Measurements from ENCODE around the gene TRIM59. TPM values are rescaled to one million over a fixed set of nuclear protein-coding genes. Genes with fewer than 3 reads are reported as not detected.
A peak's percentile ranks its signal among the peaks of the same experiment; 100 is the strongest.

Gene TRIM59
- polyA plus RNA-seq, 1 of the 3 experiments (the other 2 are of a cell fraction), result 4.1 TPM

GRCh38 chr3:160478338-160478737, 28.8 kb upstream of the TRIM59 start:
- no peak for TF ChIP-seq TCF12 (IDR thresholded peaks at IDR 0.05)
- TF ChIP-seq IRF3 (IDR thresholded peaks at IDR 0.05; ENCODE audit: low read depth, low read length), result no peak
- no peak for TF ChIP-seq MEF2A (IDR thresholded peaks at IDR 0.05; ENCODE audit: borderline replicate concordance, low read depth)
- TF ChIP-seq TAF1 (IDR thresholded peaks at IDR 0.05; ENCODE audit: borderline replicate concordance, low read depth, low read length), result no peak
- Histone ChIP-seq H4K20me1 (ENCODE audit: insufficient read depth) (no peaks in the 10 kb centered on the region), H3K36me3 (replicated peaks in 1 of 2; ENCODE audit: control insufficient read depth in 1 of 2, insufficient read depth in 2 of 2, low read length in 1 of 2) (no peaks in the 10 kb centered on the region), H3K79me2 (ENCODE audit: insufficient read depth) (no peaks in the 10 kb centered on the region), H3K9me2 (no peaks in the 10 kb centered on the region), H2AFZ (ENCODE audit: low read depth) (no peak overlapping the region), H3K9ac (0 out of 2 replicates have a peak overlapping the region, but pooled peaks have one; percentile 16), H3F3A (replicated peaks; ENCODE audit: insufficient read depth) (peaks cover 40% of the 10 kb centered on the region), H3K4me2 (peak overlapping the region; percentile 28; the same call in 1 of the 2 replicates), H3K4me3 (ENCODE audit: low read depth in 2 of 2, low read length in 1 of 2) (no peak overlapping the region), H3K4me1 (ENCODE audit: control insufficient read depth in 1 of 2, insufficient read depth in 2 of 2, low read depth in 1 of 2, low read length in 1 of 2) (peaks cover 19 to 23% of the 10 kb centered on the region in 2 experiments), H3K9me3 (no peaks in the 10 kb centered on the region), H3K27me3 (ENCODE audit: insufficient read depth) (no peaks in the 10 kb centered on the region), H3K27ac (ENCODE audit: low read depth in 2 of 2, low read length in 1 of 2) (peak overlapping the region; percentile 55 to 72; a peak in 3 of 4 replicates)
- ChIA-PET CTCF (interaction anchor here (1.4 kb wide), 1 partner anchor 9 kb away, joined by 7 read pairs; no protein-coding TSS in a partner anchor), POLR2A (no interaction called here)
- DNase-seq, result no peak
- WGBS (ENCODE audit: low lambda C conversion rate), result 69% methylated on average over 5 of the region's 5 CpGs

- no peaks in the 10 kb centered on the region for H3K9me3 ChIP-seq
- ChIA-PET POLR2A (no interaction called here), CTCF (interaction anchor here (1.4 kb wide), 1 partner anchor 9 kb away, joined by 7 read pairs; no protein-coding TSS in a partner anchor)
- peaks cover 46% of the 10 kb centered on the region for H3F3A ChIP-seq (replicated peaks; ENCODE audit: insufficient read depth)
- 0 out of 2 replicates have a peak overlapping the region, but pooled peaks have one; percentile 16 for H3K9ac ChIP-seq
- WGBS (ENCODE audit: low lambda C conversion rate), result 34% methylated on average over 4 of the region's 5 CpGs
- H3K4me3 ChIP-seq (ENCODE audit: low read depth in 2 of 2, low read length in 1 of 2), result no peak overlapping the region
- H3K79me2 ChIP-seq (ENCODE audit: insufficient read depth), result no peaks in the 10 kb centered on the region
- no peaks in the 10 kb centered on the region for H3K27me3 ChIP-seq (ENCODE audit: insufficient read depth)
- peaks cover 22 to 23% of the 10 kb centered on the region in 2 experiments for H3K4me1 ChIP-seq (ENCODE audit: control insufficient read depth in 1 of 2, insufficient read depth in 2 of 2, low read depth in 1 of 2, low read length in 1 of 2)
- DNase-seq, result no peak
- no peak overlapping the region for H2AFZ ChIP-seq (ENCODE audit: low read depth)
- no peaks in the 10 kb centered on the region for H4K20me1 ChIP-seq (ENCODE audit: insufficient read depth)
- no peaks in the 10 kb centered on the region for H3K9me2 ChIP-seq
- H3K27ac ChIP-seq (ENCODE audit: low read depth in 2 of 2, low read length in 1 of 2), result peak overlapping the region; percentile 55 to 72; a peak in 3 of 4 replicates
- H3K4me2 ChIP-seq, result peak overlapping the region; percentile 28; the same call in 1 of the 2 replicates
- H3K36me3 ChIP-seq (replicated peaks in 1 of 2; ENCODE audit: control insufficient read depth in 1 of 2, insufficient read depth in 2 of 2, low read length in 1 of 2), result no peaks in the 10 kb centered on the region
- TF ChIP-seq GABPA (IDR thresholded peaks at IDR 0.05; ENCODE audit: low read depth), result no peak
- peak; percentile 31; the same call in 1 of the 2 replicates for TF ChIP-seq RXRA (IDR thresholded peaks at IDR 0.05; ENCODE audit: borderline replicate concordance, low read depth)
- TF ChIP-seq TAF1 (IDR thresholded peaks at IDR 0.05; ENCODE audit: borderline replicate concordance, low read depth, low read length), result peak; percentile 30; the same call in 1 of the 2 replicates
- no peak for TF ChIP-seq FOXM1 (IDR thresholded peaks at IDR 0.05; ENCODE audit: low read depth)
- no peak for TF ChIP-seq IRF3 (IDR thresholded peaks at IDR 0.05; ENCODE audit: low read depth, low read length)
- TF ChIP-seq SIN3A (IDR thresholded peaks at IDR 0.05; ENCODE audit: borderline replicate concordance, low read depth, low read length), result no peak
- TF ChIP-seq JUND (IDR thresholded peaks at IDR 0.05), result peak; percentile 31; the same call in 1 of the 2 replicates
- peak; percentile 73; the same call in 1 of the 2 replicates for TF ChIP-seq USF1 (IDR thresholded peaks at IDR 0.05; ENCODE audit: borderline replicate concordance, low read depth)
- no peak for TF ChIP-seq GATA2 (CRISPR knock-in tag; IDR thresholded peaks at IDR 0.05)
- no peak for TF ChIP-seq CTCF (IDR thresholded peaks at IDR 0.05)
- no peak for TF ChIP-seq FOXJ3 (CRISPR knock-in tag; IDR thresholded peaks at IDR 0.05)
- no peak for TF ChIP-seq MXI1 (IDR thresholded peaks at IDR 0.05; ENCODE audit: low read depth, low read length)
- no peak for TF ChIP-seq ELF1 (IDR thresholded peaks at IDR 0.05)
- no peak for TF ChIP-seq RFX5 (IDR thresholded peaks at IDR 0.05; ENCODE audit: low read length)
- no peak for TF ChIP-seq USF2 (IDR thresholded peaks at IDR 0.05; ENCODE audit: borderline replicate concordance, low read depth, low read length)
- TF ChIP-seq YY1 (IDR thresholded peaks at IDR 0.05; ENCODE audit: low read depth), result no peak
- peak in 1 of 2 experiments; percentile 75; a peak in 1 of 4 replicates for TF ChIP-seq EP300 (IDR thresholded peaks at IDR 0.05; ENCODE audit: borderline replicate concordance in 1 of 2, low read depth in 1 of 2, low read length in 1 of 2)
- TF ChIP-seq RAD21 (IDR thresholded peaks at IDR 0.05; ENCODE audit: low read length), result no peak
These were observed 28.2 kb upstream of the TRIM59 start for GRCh38 chr3:160477750-160478149.
